RWPE2 (cell line): ENCODE results near the gene DYTN.

Source experiments
- ATAC-seq: fragments of 200-7000 bp; cut with Tn5 transposase; 3 replicates; pipeline ENCODE4 v1.9.1; 2021; ENCODE audit warnings: low read depth
- DNase-seq: peaks from one replicate; pipeline ENCODE4 v3.0.0-alpha.2; 2020; ENCODE audit warnings: low spot score
- H3K27ac ChIP-seq: fragments of 450-650 bp; 2 replicates; pipeline ENCODE4 v1.5.1; 2017; ENCODE audit warnings: mild to moderate bottlenecking; ENCODE audit not compliant: poor library complexity, severe bottlenecking
- H3K27me3 ChIP-seq: fragments of 250-450 bp; sonication (Bioruptor Pico); 2 replicates; pipeline ENCODE4 v1.5.1; 2021; ENCODE audit warnings: mild to moderate bottlenecking, moderate library complexity; ENCODE audit not compliant: insufficient read depth, poor library complexity, severe bottlenecking
- H3K36me3 ChIP-seq: fragments of 250-450 bp; sonication (Bioruptor Pico); 2 replicates; pipeline ENCODE4 v1.5.1; 2020; ENCODE audit warnings: low read depth, mild to moderate bottlenecking, moderate library complexity
- H3K4me1 ChIP-seq: fragments of 250-450 bp; sonication (Bioruptor Pico); 2 replicates; pipeline ENCODE4 v1.5.1; 2021; ENCODE audit warnings: mild to moderate bottlenecking, moderate library complexity; ENCODE audit not compliant: insufficient read depth, poor library complexity, severe bottlenecking
- H3K4me3 ChIP-seq: fragments of 250-450 bp; sonication (Bioruptor Pico); 2 replicates; pipeline ENCODE4 v1.5.1; 2021; ENCODE audit warnings: mild to moderate bottlenecking, moderate library complexity; ENCODE audit not compliant: severe bottlenecking
- H3K9me3 ChIP-seq: fragments of 250-450 bp; sonication (Bioruptor Pico); 2 replicates; pipeline ENCODE4 v1.5.1; 2021; ENCODE audit warnings: mild to moderate bottlenecking, moderate library complexity; ENCODE audit not compliant: severe bottlenecking
- CTCF ChIP-seq: fragments of 450-650 bp; IDR thresholded peaks from one replicate; pipeline ENCODE4 v1.5.1; 2017; ENCODE audit warnings: mild to moderate bottlenecking, moderate library complexity; ENCODE audit not compliant: poor library complexity, severe bottlenecking

DYTN gene

GRCh38 chr2:206718296-206718695 is at the start of gene DYTN:
Gene DYTN (minus strand): TSS chr2:206718396. CDS start chr2:206718279, 117 bp downstream.
- no peak within 1 kb of the TSS for H3K27ac ChIP-seq
- H3K36me3 ChIP-seq: no peaks in the 10 kb centered on the region
- no peaks in the 10 kb centered on the region for H3K27me3 ChIP-seq
- no peak for TF ChIP-seq CTCF
- ATAC-seq (no peak), DNase-seq (no peak)
- H3K9me3 ChIP-seq: no peaks in the 10 kb centered on the region
- H3K4me1 ChIP-seq: no peaks in the 10 kb centered on the region
- H3K4me3 ChIP-seq: no peak within 1 kb of the TSS

- Histone ChIP-seq H3K4me3 (peak overlapping the region; percentile 71), H3K27ac (peak overlapping the region; percentile 71), H3K36me3 (peaks cover 48% of the 10 kb centered on the region), H3K4me1 (peaks cover 5% of the 10 kb centered on the region), H3K27me3 (no peaks in the 10 kb centered on the region), H3K9me3 (no peaks in the 10 kb centered on the region)
- no peak for TF ChIP-seq CTCF
- DNase-seq: no peak
- no peak for ATAC-seq
Observed at GRCh38 chr2:206766057-206766930, 48.1 kb upstream of the DYTN start.

DNA sequence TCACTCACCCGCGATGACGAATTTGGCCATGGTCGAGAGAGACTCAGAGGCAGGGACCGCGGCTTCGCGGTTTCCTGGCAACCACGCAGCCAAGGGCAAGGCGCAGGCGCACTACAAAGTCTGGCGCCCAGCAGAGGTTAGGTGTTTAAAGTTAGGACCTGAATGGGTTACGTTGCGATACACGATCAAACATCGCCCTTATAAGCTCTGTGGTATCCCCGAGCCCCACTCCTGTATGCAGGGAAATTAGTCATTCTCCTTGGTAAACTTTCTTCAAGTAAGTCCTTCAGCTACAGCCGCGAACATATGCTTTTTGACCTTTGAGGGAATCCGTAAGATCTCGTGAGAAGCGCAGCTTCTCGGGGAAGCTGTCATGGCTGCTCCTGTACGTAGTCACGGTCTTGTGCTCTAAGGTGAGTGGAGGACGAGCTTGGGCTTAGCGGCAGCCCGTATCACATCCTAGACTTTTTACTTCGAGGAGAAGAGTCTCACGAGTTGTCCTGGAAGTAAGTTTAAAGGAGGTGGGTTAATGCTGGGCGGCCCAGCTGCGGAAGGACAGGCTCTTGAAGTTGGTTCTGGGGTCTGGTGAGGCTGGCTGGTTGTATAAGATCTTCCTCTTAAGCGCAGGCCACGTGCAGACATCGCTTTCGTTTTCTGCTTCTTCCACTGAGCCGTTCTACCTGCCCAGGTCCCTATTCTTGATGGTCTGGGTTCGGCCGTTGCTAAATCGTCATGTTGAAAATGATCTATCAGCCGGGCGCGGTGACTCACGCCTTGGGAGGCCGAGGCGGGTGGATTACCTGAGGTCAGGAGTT is 47.3 kb upstream of the DYTN start, which contains the start of the genes FASTKD2 and MDH1B:
Gene FASTKD2, plus strand, starts transcription at position 365 of the 815 bp plus-strand sequence. CDS start 1,088 bp downstream, outside the sequence.
Gene MDH1B, minus strand, starts transcription at position 87 of the 815 bp plus-strand sequence. Its CDS starts 57 bp downstream, at position 30.
- no peak for TF ChIP-seq CTCF
- DNase-seq (peak; percentile 93), ATAC-seq (peak; percentile 90)
- Histone ChIP-seq H3K4me1 (peaks cover 5% of the 10 kb centered on the region), H3K36me3 (peaks cover 40% of the 10 kb centered on the region), H3K9me3 (no peaks in the 10 kb centered on the region), H3K4me3 (peak within 1 kb of the TSS; percentile 71), H3K27ac (peak within 1 kb of the TSS; percentile 71), H3K27me3 (no peaks in the 10 kb centered on the region)

- peaks cover 5% of the 10 kb centered on the region for H3K4me1 ChIP-seq
- H3K27ac ChIP-seq: peak overlapping the region; percentile 71
- no peak for TF ChIP-seq CTCF
- H3K36me3 ChIP-seq: peaks cover 33% of the 10 kb centered on the region
- ATAC-seq: peak; percentile 4; the same call in 1 of the 3 replicates
- H3K9me3 ChIP-seq: no peaks in the 10 kb centered on the region
- no peak for DNase-seq
- H3K27me3 ChIP-seq: no peaks in the 10 kb centered on the region
- H3K4me3 ChIP-seq: peak overlapping the region; percentile 71
Observed at GRCh38 chr2:206764673-206765241, 46.6 kb upstream of the DYTN start.
